Upper lobe of right lung (tissue), 1 donor: ENCODE results near the gene PPARGC1A. TPM values are rescaled to one million over a fixed set of nuclear protein-coding genes. Genes with fewer than 3 reads are reported as not detected.

Experiments
- ATAC-seq: fragments of 200-7000 bp; cut with Tn5 transposase; one replicate; pipeline ENCODE4 v1.9.1; 2020; ENCODE audit warnings: mild to moderate bottlenecking, moderate library complexity
- DNase-seq: peaks from one replicate; pipeline ENCODE4 v3.0.0-alpha.2; 2020
- H3K27ac ChIP-seq: fragments of 200-600 bp; one replicate; pipeline ENCODE4 v1.8.0; 2022
- H3K27me3 ChIP-seq: fragments of 200-600 bp; one replicate; pipeline ENCODE4 v1.8.0; 2022; ENCODE audit warnings: mild to moderate bottlenecking
- H3K36me3 ChIP-seq: fragments of 200-600 bp; one replicate; pipeline ENCODE4 v1.8.0; 2022
- H3K4me1 ChIP-seq: fragments of 200-600 bp; one replicate; pipeline ENCODE4 v1.8.0; 2022
- H3K4me3 ChIP-seq: fragments of 200-600 bp; one replicate; pipeline ENCODE4 v1.8.0; 2022; ENCODE audit warnings: mild to moderate bottlenecking
- H3K9me3 ChIP-seq: fragments of 200-600 bp; one replicate; pipeline ENCODE4 v1.8.0; 2022
- CTCF ChIP-seq: fragments of 200-600 bp; IDR thresholded peaks from one replicate; pipeline ENCODE4 v1.8.0; 2022; ENCODE audit warnings: antibody characterized with exemption
- intact Hi-C: fragments of 100-400 bp; cut with DNase I; formaldehyde crosslinking; loops from one replicate; pipeline ENCODE4 v1.11.0; 2022
- total RNA-seq: library from RNA; stranded (reverse); fragmentation: NEBNext Ultra II Directional; extraction: Animal tissue kit (Norgen Biotek cat#: 25700); gene quantifications from one replicate; pipeline ENCODE4 v1.2.1, GENCODE V29; 2021
- donor health status: DM: no; HTN: yes; CAD: no; lungs with severe emphysema.

The PPARGC1A gene
- total RNA-seq, 1 donor from 2014 or later, result 14.2 TPM

- Histone ChIP-seq H3K27me3 (no peaks in the 10 kb centered on the region), H3K4me3 (no peak overlapping the region), H3K36me3 (no peaks in the 10 kb centered on the region), H3K9me3 (no peaks in the 10 kb centered on the region), H3K27ac (no peak overlapping the region), H3K4me1 (no peaks in the 10 kb centered on the region)
- TF ChIP-seq CTCF, result no peak
- DNase-seq (no peak), ATAC-seq (no peak)
- intact Hi-C loops, result no loop called here
Measured at GRCh38 chr4:23911675-23912455, 22.0 kb upstream of the PPARGC1A start.

- no peak for TF ChIP-seq CTCF
- no peaks in the 10 kb centered on the region for H3K27me3 ChIP-seq
- H3K9me3 ChIP-seq, result no peaks in the 10 kb centered on the region
- H3K4me1 ChIP-seq, result no peaks in the 10 kb centered on the region
- ATAC-seq, result no peak
- DNase-seq, result no peak
- intact Hi-C loops, result no loop called here
- no peak overlapping the region for H3K4me3 ChIP-seq
- no peak overlapping the region for H3K27ac ChIP-seq
- no peaks in the 10 kb centered on the region for H3K36me3 ChIP-seq
Measured at GRCh38 chr4:23909671-23910070, 19.8 kb upstream of the PPARGC1A start.

GRCh38 chr4:23906839-23907238 lies 17.0 kb upstream of the PPARGC1A start:
- intact Hi-C loops, result no loop called here
- no peak for TF ChIP-seq CTCF
- H3K4me1 ChIP-seq, result no peaks in the 10 kb centered on the region
- ATAC-seq (no peak), DNase-seq (no peak)
- no peak overlapping the region for H3K27ac ChIP-seq
- no peak overlapping the region for H3K4me3 ChIP-seq
- no peaks in the 10 kb centered on the region for H3K9me3 ChIP-seq
- no peaks in the 10 kb centered on the region for H3K36me3 ChIP-seq
- H3K27me3 ChIP-seq, result no peaks in the 10 kb centered on the region

GRCh38 chr4:23904639-23905071 lies 14.8 kb upstream of the PPARGC1A start:
- intact Hi-C loops, result no loop called here
- Histone ChIP-seq H3K9me3 (no peaks in the 10 kb centered on the region), H3K4me3 (no peak overlapping the region), H3K27ac (no peak overlapping the region), H3K36me3 (no peaks in the 10 kb centered on the region), H3K27me3 (no peaks in the 10 kb centered on the region), H3K4me1 (no peaks in the 10 kb centered on the region)
- no peak for TF ChIP-seq CTCF
- ATAC-seq, result no peak
- no peak for DNase-seq

GRCh38 chr4:23903859-23904438 lies 14.1 kb upstream of the PPARGC1A start:
- H3K4me3 ChIP-seq, result no peak overlapping the region
- H3K27ac ChIP-seq, result no peak overlapping the region
- intact Hi-C loops, result no loop called here
- H3K9me3 ChIP-seq, result no peaks in the 10 kb centered on the region
- ATAC-seq (no peak), DNase-seq (no peak)
- H3K4me1 ChIP-seq, result no peaks in the 10 kb centered on the region
- no peak for TF ChIP-seq CTCF
- no peaks in the 10 kb centered on the region for H3K36me3 ChIP-seq
- no peaks in the 10 kb centered on the region for H3K27me3 ChIP-seq
